VCaP (cell line): ENCODE measurements around the gene IL9.
A peak's percentile ranks its signal among the peaks of the same experiment; 100 is the strongest.

Experiments
- H3K27ac ChIP-seq: fragments of 450-650 bp; 2 replicates; pipeline ENCODE4 v1.5.1; 2017
- TF ChIP-seq, protein P1 (sequence below): fragments of 450-650 bp; conservative IDR thresholded peaks from 2 replicates; pipeline ENCODE4 v1.5.1; 2017; ENCODE audit warnings: mild to moderate bottlenecking, moderate library complexity

The IL9 gene

DNA sequence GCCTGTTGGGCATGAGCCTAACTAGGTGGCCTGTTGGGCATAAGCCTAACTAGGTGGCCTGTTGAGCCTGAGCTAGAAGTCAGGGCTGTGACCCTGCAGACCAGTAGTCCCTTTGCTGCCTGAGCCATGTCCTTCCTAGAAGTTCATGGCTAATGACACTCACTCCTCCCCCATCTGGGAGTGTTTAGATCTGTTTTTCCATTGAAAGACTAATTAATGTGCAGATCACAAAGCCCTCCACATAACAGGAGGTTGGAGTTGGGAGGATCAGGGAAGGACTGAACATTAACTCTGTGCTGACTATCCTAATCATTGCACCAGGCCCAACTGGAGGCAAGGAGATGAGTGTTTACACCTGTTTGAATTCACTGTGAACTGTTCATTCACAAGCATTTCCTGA, 33.6 kb downstream of the IL9 start:
- no peak overlapping the region for H3K27ac ChIP-seq
- TF ChIP-seq, protein P1, sequence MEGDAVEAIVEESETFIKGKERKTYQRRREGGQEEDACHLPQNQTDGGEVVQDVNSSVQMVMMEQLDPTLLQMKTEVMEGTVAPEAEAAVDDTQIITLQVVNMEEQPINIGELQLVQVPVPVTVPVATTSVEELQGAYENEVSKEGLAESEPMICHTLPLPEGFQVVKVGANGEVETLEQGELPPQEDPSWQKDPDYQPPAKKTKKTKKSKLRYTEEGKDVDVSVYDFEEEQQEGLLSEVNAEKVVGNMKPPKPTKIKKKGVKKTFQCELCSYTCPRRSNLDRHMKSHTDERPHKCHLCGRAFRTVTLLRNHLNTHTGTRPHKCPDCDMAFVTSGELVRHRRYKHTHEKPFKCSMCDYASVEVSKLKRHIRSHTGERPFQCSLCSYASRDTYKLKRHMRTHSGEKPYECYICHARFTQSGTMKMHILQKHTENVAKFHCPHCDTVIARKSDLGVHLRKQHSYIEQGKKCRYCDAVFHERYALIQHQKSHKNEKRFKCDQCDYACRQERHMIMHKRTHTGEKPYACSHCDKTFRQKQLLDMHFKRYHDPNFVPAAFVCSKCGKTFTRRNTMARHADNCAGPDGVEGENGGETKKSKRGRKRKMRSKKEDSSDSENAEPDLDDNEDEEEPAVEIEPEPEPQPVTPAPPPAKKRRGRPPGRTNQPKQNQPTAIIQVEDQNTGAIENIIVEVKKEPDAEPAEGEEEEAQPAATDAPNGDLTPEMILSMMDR: no peak

DNA sequence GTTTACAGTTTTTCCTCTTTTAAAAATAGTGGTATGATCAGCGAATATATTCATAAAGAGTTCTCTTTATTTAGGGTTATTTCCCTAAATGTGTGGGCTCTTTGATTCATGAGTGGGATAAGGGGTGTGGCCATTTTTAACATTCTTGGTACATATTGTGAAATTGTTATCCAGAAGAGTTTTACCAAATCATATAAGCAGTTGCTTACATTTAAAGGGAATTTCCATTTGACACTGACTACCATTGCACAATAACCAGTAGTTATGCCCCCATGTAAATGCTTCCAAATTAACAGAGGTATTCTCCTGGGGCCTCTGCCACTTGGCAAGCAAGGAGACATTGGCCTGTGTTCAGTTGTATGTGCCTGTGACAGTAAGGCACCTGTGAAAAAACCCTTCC, 34.0 kb downstream of the IL9 start:
- TF ChIP-seq, protein P1: no peak

DNA sequence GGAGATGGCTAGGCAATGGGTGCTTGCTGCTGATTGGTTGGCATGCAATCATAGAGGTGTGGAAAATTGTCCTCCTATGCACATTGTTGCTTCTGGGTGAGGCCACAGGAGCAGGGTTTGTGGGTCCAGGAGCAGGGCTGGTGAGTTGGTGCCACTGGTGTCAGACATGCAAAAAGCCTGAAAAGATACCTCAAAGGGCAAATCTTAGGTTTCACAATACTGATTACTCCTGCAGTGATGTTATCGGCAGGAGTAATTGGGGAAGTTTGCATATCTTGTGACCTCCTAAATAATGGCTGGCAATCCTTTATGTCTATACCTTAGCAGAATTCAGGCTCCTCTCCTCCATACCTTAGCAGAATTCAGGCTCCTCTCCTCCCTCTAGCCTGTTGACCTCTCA, 36.0 kb downstream of the IL9 start:
- TF ChIP-seq, protein P1: no peak

More for the DNA sequence above, 34.0 kb downstream of the IL9 start:
- H3K27ac ChIP-seq: no peak overlapping the region

DNA sequence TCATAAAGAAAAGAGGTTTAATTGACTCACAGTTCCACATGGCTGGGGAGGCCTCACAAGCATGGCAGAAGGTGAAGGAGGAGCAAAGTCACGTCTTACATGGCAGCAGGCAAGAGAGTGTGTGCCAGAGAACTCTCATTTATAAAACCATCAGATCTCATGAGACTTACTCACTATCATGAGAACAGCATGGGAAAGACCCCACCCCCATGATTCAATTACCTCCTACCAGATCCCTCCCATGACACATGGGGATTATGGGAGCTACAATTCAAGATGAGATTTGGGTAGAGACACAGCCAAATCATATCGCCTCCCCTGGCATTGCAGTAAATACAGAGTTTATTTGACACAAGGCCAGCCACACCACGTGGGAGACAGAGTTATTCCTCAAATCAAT, 36.5 kb downstream of the IL9 start:
- peak overlapping the region; percentile 91 for H3K27ac ChIP-seq

More for the DNA sequence above, 36.0 kb downstream of the IL9 start:
- H3K27ac ChIP-seq: no peak overlapping the region; the same call in 1 of the 2 replicates

DNA sequence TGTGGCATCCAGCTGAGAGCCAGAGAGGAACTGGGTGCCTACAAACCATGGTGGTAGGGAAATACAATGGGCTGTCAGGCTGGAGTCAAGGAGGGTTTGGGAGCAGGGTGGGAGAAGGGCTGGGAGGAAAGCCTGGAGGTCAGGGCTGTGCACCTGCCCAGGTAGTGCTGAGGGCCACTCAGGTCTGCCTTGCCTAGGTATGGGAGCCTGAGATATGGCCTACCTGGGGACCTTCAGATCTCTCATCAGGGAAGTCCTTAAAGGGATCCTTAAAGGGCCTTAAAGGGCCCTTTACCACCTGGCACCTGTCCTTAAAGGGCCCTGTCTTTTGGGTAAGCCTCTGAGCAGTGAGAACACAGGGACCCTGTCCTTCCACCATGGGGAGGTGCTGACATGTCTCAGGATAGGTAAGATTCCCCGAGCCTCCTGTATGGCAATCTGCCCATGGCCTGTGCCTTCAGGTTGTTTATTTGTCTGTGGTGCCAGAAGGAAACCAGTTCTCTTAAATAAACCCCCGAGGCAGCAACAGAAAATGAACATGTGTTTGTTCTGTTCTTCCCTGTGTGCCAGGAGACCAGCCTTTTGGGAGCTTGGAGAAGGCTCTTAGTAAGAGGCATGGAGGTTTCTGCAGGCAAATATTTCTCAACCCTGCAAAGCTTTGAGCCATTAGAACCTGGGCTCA, 37.9 kb downstream of the IL9 start:
- peak overlapping the region; percentile 91 for H3K27ac ChIP-seq
- TF ChIP-seq, protein P1: peak; percentile 47

DNA sequence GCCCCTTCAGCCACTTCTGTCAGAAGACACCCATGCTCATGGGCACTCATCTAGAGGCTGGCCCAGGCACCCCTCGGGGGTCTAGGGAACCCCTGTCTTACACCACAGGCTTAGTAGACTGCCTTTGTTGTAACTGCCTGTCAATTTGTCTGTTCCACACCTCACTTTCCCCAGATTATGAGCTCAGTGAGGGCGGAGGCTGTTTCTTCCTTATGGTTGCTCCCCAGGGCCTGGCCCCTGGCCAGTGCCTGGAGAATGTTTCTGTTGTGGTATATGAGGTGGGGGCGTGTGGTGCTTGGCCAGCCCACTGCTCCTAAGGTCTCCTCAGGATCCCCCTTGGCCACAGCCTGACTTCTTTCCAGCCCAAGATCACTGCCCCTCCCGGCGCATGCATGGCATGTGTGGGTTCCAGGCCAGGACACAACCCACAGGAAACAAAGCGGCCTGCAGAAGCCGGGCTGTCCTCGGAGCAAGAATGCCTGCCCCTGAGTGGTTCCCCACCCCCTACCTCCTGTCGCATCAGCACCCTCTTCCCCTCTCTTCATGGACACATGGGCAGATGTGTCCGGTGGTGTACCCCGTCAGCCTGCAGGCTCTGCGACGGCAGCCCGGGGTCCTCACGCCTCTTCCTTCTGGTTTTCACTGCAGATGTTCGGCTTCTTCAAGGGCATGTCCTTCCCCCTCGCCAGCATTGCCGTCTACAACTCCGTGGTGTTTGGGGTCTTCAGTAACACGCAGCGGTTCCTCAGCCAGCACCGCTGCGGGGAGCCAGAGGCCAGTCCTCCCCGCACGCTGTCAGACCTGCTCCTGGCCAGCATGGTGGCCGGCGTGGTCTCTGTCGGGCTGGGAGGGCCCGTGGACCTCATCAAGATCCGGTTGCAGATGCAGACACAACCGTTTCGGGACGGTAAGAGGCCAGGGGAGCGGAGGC, 43.5 kb downstream of the IL9 start:
- TF ChIP-seq, protein P1: no peak
- no peak overlapping the region for H3K27ac ChIP-seq

DNA sequence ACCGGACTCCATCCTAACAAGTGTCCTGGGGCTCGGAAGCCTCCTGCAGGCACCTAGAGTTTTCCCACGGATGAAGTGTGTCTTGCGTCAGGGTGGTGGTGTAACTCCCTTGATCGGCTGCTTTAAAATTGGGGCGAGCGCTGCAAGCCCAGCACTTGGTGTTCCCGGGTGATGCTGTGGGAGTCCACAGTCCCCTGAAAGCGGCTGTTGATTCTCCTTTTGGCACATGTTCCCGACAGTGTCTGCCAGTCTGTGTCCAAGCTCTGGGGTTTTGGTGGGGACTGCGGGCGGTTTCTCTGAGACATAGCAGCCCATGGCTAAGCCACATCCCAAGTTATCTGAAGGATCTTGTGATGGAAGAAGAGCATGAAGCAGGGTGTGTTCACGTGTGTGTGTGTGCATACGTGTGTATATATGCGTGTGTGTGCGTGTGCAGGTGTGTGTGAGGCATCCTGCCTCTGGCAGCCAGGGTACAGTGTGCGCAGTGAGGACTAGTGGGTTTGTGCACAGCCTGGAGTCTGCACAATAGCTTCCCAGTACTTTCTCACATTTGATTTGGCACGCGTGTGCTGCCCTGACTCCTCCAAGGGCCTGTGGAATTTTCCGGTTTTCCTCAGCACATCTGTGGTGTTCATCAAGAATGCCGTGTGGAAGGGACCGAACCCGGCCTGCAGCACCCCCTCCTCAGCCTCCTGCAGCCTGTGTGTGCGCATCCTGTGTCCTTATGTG, 44.3 kb downstream of the IL9 start:
- TF ChIP-seq, protein P1: no peak
- H3K27ac ChIP-seq: no peak overlapping the region
